ENCODE data around the gene AICDA.
"Not testable (repeated sequence)": the region's sequence is repeated elsewhere in the genome, so short reads cannot be mapped to it uniquely, and the experiment has no call there.

AICDA gene

DNA sequence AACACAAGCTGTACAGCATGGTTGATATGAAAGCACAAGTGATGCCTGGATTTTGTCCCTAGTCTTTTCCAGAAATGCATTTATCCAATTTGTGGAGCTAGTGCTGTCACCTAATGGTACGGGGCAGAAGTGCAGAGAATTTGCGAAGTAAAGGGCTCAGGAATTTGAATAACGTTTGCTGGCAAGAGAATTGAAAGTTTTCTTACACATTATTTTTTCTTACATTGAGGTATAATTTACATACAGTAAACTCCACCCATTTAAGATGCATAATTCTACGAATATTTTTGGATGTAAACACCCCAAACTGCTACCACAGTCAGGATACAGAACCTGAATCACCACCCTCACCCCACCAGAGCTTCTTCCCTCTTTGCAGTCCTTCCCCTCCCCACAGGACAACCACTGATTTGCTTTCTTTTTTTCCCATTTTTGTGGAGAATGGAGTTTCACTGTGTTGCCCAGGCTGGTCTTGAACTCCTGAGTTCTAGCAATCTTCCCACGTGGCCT, 3.5 kb downstream of the AICDA start:
- no peak for DNase-seq (ENCODE audit: low read depth)

DNA sequence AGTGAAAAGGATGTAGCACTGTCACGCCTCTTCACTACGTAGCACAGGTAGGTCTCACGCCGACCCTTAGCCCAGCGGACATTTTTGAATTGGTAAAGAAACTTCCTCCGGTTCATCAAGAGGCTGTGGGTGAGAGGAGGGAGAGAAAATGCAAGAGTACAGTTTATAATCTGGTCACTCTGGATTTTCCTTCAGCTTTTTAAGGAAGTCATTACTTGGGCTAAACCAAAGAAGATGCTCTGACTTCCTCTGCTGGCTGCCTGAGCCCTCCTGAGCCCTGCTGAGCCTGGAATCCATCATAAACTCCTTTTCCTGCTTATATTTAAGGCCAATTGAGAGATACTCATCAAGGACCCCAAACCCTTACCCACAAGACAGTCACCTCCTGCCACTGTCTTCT, 5.8 kb downstream of the AICDA start:
- no peak for DNase-seq (ENCODE audit: low read depth)

DNA sequence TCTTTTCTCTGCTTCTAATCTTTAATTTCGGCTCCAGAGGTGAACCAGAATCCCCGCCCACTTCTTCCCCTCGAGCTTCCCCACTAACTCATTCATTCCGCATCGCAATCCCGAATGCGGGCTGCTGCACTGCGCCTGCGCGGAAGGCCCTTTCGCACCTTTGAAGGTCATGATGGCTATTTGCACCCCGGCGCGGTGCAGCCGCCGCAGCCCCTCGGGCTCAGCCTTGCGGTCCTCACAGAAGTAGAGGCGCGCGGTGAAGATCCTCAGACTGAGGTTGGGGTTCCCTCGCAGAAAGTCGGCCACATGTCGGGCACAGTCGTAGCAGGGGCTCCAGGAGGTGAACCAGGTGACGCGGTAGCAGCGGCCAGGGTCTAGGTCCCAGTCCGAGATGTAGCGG, 7.6 kb downstream of the AICDA start:
- DNase-seq (ENCODE audit: low read depth) = no peak

DNA sequence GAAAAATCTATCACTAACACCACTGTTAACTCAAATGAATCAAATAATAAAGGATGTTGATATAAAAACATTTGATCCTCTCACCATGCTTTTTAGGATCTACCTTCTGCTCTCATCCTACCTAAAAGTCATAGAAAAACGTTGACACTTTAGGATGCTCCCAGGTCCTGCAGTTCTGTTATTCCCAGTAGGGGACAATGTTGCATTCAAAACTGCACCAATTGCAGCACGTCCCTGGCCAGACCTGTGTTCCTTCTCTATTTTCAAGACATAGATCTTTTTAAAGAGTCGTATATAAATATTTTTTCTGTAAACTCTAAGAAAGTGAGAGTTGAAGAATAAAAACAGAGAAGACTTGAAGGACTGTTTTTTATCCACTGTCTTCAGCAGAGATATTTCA, 8.8 kb downstream of the AICDA start:
- DNase-seq (ENCODE audit: low read depth) = no peak

DNA sequence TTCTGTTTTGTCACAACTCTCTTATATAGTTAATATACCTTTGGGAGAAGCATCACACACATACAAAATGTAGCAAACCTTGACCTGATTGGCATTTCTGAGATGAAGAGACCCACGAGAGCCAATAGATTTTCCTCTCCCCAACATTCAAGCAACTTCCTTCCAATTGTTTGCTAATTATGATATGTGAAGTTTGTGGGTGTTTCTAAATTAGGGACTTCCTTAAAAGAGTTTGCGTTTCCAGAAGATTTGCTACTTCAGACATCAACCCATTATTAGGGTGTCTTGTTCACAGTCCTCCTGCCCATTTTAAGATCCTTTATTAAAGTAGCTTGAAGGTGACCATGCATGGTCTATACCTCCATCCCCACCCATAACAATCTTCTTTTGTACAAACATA, 9.4 kb downstream of the AICDA start:
- no peak for DNase-seq (ENCODE audit: low read depth)

DNA sequence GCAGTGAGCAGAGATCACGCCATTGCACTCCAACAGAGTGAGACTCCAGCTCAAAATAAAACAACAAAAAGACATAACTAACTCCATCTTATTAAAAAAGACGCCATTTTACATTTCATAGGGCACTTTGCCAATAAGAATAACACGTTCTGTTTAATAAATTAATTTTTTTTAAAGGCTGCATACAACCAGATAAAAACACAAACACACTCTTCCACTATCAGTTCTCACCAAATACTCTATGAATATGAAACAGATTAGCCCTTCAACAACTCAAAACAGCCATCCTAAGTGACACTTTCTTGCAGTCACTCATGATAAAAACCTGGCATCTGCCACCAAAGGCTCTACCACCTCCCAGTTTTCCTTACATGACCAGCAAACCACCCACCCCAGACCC, 16.1 kb downstream of the AICDA start:
- no peak for DNase-seq (ENCODE audit: low read depth)

DNA sequence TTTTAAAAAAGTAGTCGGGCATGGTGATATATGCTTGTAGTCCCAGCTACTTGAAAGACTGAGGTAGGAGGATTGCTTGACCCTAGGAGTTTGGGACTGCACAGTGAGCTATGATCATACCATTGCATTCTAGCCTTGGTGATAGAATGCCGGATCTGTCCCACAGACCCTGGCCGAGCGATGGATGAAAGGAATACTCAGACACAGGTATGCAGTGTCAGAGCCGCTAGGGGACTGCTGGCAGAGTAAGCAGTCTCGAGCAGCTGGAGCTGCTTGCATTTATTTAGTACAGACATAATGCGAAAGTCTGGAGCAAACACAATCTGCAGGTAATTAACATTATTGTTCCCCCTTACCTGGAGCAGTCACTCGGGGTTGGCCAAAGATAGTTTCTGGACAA, 18.6 kb downstream of the AICDA start:
- no peak for DNase-seq (ENCODE audit: low read depth)

DNA sequence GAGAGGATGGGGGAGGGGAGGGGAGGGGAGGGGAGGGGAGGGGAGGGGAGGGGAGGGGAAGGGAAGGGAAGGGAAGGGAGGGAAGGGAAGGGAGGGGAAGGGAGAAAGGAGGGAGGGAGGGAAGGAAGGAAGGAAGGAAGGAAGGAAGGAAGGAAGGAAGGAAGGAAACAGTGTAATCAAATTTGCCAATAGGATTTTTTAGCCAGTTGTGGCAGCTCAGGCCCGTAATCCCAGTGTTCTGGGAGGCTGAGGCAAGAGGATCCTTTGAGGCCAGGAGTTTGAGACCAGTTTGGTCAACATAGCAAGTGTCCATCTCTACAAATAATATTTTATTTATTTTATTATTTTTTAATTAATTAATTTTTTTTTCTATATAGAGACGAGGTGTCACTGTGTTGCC, 19.4 kb downstream of the AICDA start:
- DNase-seq (ENCODE audit: low read depth) = no peak

DNA sequence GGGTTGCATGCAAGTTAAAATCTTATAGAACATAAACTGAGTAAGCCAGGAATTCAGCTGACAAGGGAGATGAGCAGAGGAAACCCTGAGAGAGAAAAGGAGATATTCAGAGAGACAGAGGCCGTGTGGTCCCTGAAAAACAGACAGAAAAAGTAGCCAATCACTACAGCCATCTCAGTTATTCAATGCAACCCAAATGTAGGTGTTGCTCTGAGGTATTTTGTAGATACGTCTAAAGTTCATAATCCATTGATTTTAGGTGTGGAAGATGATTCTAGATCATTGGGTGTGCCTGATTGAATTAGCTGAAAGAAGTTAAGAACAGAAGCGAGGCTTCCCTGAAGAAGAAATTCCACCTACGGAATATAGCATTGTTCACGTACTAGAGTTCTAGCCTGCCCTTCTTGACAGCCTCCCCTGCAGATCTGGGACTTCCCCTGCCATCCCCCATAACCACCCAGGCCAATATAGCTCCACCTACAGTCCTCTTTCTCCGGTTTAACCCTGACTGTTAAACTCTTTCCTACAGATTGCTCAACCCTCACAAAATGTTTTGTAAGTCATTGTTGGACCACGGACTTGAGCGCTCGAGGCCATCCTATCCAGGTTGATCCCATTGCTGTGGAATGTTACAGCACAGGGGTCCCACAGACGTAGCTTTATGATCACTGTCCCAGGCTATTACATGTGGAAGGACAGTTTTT, 21.7 kb downstream of the AICDA start:
- DNase-seq (ENCODE audit: low read depth) = no peak

DNA sequence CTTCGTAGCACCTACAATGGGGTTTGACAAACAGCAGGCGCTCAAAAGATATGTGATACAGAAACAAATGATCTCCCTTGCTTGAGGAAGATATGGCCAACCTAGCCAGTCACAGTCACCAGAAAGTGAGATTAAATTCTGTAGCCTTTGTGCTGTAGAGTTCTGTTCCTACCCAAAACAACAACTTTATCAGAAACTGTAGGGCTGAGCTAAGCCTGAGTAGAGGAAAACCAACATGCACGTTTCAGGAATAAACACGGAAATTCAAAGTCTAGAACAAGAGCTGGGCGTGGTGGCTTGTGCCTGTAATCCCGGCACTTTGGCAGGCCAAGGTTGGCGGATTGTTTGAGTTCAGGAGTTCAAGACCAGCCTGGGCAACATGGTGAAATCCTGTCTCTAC, 23.0 kb downstream of the AICDA start:
- DNase-seq (ENCODE audit: low read depth) = no peak

DNA sequence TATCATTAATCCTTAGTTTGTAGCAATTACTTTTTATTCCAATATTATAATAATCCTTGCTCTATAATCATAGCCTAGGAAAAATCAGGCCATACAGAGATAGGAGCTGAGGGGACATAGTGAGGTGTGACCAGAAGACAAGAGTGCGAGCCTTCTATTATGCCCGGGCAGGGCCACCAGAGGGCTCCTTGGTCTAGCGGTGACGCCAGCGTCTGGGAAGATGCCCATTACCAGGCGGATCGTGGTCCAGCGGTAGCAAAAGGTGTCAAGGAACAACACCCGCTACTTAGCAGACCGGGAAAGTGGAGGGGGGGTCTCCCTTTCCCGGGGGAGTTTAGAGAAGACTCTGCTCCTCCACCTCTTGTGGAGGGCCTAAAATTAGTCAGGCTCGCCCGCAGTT, 28.2 kb downstream of the AICDA start:
- not testable (repeated sequence) for DNase-seq (ENCODE audit: low read depth)

DNA sequence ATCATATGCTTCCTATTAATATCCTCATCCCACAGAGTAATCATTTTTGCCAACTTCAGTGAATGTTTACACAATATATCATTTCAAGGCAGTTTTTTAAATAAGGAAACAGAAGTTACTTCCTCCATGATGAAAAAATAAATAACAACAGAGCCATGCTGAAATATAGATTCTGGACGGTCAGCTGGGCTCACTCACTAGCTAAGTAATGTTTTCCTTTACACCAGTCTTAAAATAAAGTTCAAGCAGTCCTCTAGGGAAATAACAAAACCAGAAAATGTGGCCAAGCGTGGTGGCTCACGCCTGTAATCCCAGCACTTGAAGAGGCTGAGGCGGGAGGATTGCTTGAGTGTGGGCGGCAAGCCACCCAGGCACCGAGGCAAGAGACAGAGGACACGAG, 28.7 kb downstream of the AICDA start:
- no peak for DNase-seq (ENCODE audit: low read depth)

DNA sequence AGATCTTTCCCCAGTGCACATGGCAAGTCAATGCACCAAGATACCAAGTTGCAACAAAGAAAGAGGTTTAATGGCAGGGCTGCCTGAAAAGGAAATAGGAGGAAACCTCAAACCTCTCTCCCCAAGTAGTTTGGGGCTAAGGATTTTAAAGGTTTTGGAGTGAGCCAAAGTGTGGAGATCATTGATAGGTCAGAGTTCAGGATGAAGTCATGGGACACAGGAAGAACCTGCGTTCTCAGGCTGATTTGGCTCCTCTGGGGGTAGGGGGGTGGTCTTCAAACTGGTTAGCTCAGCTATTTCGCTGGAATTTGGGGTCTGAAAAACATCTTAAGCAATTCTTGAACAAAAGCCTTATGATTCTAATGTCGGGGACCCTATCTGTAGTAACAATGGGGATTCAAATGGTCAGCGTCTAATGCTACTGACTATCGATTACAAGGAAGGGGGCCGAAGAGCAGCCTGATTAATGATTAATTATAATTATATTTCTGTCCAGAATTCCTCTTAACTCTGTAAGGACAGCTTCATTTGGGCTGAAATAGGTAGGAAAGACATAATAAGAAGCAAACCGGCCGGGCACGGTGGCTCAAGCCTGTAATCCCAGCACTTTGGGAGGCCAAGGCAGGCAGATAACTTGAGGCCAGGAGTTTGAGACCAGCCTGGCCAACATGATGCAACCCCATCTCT, 31.4 kb downstream of the AICDA start:
- no peak for DNase-seq (ENCODE audit: low read depth)

DNA sequence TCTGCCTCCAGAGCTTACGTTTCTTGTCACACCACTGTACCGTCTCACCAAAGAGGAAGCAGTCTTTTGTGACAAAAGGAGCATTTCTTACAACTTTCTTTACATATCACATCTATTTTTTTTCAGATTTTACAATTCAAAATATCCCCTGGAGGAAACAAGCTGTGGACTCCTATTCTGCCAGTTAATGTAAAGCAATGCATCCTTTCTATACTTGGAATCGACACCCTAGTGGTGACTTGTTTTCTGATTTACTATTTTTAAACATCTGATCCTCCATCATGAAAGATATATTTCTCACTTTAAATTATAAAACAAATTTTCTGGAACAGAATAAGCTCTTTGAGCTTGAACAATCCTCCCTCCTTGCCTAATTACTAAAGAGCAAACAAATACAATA, 34.8 kb downstream of the AICDA start:
- no peak for DNase-seq (ENCODE audit: low read depth)

DNA sequence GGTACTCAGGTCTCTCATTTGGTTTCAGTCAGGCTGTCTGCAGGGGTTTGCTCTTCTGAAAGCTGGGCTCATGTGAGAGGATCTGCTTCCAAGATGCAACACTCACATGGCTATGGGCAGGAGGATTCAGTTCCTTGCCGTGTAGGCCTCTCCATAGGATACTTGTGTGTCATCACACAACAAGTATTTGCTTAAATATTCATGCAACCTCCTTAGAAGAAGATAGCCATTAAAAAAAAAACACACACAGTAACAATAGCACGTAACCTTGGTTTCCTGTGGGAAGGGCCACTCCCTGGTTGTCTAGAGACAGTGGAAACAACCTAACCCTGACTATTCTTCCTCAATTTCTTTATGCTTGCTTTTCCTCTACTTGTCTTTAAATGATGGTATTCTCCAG, 40.2 kb downstream of the AICDA start:
- no peak for DNase-seq (ENCODE audit: low read depth)

DNA sequence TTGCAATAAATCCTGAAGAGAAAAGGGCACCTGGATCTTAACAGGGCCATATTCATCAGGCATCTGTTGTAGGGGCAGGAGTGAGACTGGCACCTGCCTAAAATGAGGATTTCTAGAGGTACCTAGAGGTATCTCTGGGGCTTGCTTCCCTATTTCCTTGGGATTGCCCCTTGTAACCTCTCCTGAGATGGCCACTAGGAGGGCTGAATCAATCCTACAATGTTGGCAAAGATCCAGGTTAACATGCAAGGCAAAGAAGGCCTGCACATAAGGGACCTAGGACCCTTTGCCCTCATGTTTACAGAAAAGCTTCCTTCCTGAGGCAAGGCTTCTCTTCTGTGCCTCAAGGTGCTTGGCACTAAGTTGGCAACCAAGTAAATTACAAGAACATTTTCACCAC, 46.1 kb downstream of the AICDA start:
- DNase-seq (ENCODE audit: low read depth) = no peak

DNA sequence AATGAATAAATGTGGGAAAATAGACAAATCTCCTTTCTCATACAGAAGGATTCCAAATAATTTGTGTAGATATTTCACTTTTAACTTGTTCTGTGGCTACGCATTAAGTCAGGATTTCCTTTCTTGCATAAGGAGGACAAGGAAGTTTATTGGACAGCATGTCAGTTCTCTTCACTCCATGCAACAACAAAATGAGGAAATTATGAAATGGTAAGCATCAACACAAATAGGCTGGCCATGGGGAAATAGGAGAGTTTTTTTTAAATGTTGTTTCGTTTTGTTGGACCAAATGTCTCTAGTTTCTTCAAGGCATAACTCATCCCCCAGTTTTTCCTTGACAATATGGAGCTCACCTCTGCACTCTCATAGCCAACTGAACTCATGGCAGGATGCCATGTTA, 46.6 kb downstream of the AICDA start:
- not testable (repeated sequence) for DNase-seq (ENCODE audit: low read depth)

DNA sequence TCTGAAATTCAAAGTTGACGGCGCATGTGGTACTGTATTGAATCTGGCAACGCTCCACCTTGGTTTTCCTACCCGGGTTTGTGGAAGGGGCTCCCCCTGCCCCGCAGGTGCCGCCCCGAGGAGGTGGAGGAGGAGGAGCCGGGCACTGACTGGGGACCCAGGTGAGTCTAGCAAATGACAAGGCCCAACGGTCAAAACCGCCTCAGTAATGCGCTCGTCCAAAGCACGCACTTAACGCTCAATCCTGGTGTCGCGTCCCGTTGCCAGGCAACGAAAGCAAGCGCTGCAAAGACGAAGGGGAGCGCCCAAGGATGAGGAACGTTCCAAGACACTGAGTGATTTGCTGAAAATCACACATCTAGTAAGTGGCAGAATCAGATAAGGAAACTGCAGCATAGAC, 48.0 kb downstream of the AICDA start:
- no peak for DNase-seq (ENCODE audit: low read depth)

DNA sequence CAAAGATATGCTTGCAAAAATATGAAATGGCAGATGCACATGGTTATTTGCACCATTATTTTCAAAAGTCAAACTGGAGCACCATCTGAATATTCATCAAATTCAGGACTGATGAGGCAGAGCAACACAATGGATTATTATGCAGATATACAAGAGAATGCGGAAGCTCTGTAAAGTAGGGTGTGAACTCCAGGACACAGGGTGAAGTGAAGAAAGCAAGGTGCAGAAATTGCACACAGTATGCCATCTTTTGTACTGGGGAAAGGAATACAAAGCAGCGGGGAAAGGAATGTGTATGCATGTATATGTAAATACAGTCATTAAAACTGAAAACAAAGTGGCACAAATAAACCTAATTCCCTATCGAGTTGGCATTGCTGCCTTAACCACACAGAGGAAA, 49.3 kb downstream of the AICDA start:
- DNase-seq (ENCODE audit: low read depth) = no peak

DNA sequence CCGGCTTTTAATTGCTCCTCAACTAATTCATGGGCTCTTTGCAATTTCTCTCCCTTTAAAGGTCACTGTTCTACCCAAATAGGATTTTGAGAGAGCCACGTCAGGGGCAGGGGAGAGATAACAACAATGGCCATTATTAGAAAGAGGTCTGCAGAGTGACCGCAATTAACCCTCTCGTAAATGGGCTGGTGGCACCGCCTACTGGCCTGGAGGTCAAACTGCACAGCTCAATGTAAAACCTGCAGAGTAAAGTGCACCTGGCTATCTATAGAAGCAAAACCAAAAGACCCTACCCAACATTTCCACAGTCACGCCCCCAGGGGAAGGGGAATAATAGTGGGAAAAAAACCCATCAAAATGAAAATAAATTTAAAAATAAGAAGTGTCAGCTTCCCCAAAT, 50.3 kb downstream of the AICDA start:
- no peak for DNase-seq (ENCODE audit: low read depth)

DNA sequence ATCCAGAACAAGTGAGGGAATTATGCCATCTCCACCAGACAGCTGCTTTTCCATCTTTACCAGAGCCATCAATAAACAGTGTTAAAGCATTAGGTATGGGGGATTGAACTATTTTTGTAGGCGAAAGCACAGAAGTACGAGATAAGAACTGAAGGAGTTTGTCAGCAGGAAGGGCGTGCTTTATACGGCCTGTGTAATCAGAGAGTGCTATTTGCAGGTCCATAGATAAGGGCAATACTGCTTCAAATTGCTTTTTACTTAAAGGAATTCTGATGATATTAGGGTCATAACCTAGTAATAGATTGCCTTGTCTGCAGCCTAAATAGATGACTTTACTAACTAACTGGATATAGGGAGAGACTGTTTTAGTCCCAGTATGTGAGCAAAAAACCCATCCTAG, 51.6 kb downstream of the AICDA start:
- no peak for DNase-seq (ENCODE audit: low read depth)

DNA sequence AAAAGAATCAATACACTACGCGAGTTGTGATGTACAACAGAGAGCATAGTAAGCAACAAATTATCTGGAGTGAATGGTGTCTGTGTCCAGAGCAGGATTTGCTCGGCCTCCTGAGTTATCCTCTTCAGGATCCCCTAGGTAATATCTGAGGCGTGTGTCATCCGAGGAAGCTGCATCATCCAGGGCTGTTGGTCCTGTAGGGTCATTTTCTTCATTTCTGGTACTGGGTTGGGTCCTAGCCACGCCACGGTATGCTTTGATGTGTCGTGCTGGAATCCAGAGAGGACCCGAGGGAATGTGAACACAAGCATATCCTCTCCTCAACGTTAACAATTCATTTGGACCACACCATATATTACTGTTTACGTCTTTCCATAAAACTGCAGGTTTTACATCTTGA, 53.0 kb downstream of the AICDA start:
- DNase-seq (ENCODE audit: low read depth) = no peak

DNA sequence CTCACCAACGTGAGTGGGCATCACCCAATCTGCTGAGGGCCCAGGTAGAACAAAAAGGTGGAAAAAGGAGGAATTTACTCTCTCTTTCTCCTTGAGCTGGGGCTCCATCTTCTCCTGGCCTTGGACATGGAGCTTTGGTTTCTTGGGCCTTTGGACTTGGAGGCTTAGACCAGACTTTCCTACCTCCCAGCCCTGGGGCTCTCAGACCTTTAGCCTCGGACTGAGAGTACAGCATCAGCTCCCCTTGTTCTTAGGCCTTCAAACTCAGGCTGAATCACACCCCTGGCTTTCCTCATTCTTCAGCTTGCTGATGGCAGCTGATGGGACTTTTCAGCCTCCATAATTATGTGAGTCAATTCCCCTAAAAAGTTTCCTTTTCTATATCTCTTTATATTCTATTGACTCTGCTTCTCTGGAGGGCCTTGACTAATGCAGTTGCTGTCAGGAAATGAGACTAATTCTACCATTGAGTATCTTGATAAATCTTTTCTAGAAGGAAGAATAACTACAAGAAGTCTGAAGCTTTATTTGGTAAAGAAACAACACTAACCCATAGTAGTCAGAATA, 56.0 kb downstream of the AICDA start:
- no peak for DNase-seq (ENCODE audit: low read depth)

All from activated T-helper 1 cell treated with Interleukin-2 at 50 U/mL for 16 hours (primary cell).